Measurements from ENCODE around the gene POU1F1.

GRCh38 chr3:87227835-87228144 is 48.6 kb downstream of the POU1F1 start:
- TF ChIP-seq ZNF121 (tag by site-specific recombination; IDR thresholded peaks at IDR 0.05) (no peak), CTCF (tag by site-specific recombination; IDR thresholded peaks at IDR 0.05) (no peak), KLF1 (tag by site-specific recombination; IDR thresholded peaks at IDR 0.05) (no peak), ZNF426 (tag by site-specific recombination; IDR thresholded peaks at IDR 0.05) (no peak), ZNF549 (tag by site-specific recombination; IDR thresholded peaks at IDR 0.05) (no peak), ZNF239 (tag by site-specific recombination; IDR thresholded peaks at IDR 0.05) (no peak)

Measured in HEK293 (cell line).